NCI-H460 (cell line): Measurements from ENCODE around the gene MCF2L. TPM values are rescaled to one million over a fixed set of nuclear protein-coding genes. Genes with fewer than 3 reads are reported as not detected.

Experiments used
- DNase-seq: peaks from one replicate; pipeline ENCODE4 v3.0.0-alpha.2; 2016; ENCODE audit warnings: low read depth; ENCODE audit errors: extremely low read depth
- total RNA-seq: library from RNA; depleted of rRNA; stranded (reverse); fragments of >200 nt; shearing (Covaris generic); gene quantifications from 2 replicates; pipeline ENCODE4 v1.2.3, GENCODE V29; 2014

The MCF2L gene
- total RNA-seq, 1 experiment from 2014 or later = 0.97 TPM

GRCh38 chr13:112995395-112996191 is 26.6 kb downstream of the MCF2L start:
- DNase-seq = no peak

DNA sequence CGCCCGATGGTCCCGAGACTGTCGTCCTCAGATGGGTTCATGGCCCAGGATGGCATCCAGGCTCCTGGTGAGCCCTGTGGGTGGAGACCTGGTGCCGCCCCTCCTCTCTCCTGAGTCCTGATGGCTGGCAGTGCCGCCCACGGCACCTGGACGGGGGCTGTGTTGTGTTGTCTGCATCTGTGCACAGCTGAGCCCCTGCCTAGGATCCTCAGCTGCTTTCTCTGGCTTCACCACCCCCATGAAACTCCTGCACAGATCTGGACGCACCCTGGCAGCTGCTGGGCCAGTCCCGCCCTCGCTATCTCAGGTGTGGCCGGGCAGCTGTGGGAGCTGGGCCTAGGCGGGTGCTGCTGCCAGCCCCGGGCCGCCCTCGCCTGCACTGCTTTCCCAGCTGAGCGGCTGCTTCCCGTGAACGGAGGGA is 27.7 kb downstream of the MCF2L start:
- no peak for DNase-seq

DNA sequence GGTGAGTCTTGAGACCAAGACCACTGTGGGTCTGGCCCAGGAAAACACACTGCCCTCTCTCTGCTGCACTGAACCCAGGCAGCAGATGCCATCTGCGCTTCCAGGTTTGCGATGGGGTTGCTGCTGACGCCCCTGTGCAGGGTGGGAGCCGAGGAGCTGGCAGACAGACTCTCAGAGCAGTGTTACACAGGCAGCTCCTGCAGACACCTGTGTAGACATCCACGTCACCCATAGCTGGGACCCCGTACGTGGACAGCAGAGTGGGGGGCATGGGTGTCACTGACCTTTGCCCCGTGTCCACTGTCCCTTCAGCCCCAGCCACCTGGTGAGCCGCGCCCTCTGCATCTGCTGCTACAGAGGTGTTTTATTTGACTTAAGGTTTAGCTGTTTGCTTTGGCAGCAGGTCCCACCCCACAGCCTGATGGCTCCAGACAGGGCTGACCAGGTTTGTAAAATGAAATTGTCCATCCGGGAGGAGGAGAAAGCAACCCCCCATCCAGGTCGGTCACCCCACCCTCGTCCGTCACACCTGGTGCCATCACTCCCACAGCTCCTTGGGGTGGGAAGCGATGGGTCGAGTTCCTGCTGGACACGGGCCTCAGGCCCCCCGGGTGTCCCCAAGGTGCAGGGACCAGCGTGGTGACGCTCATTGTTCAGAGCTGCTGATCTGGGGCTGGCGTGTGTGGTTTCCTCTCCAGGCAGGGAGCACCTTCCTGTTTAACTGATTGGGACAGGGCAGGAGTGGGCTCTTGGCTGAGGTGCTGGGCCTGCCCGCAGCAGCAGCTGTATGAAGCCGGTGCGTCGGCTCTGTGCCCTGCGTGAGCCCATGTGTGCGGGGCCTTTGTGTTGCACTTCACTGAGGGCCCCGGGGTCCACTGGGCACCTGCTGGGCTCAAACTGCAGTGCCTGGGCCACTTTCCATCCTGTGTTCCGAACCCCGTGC is 28.4 kb downstream of the MCF2L start:
- DNase-seq = no peak

- no peak for DNase-seq
Measured at GRCh38 chr13:112998521-112999280, 29.7 kb downstream of the MCF2L start.

DNA sequence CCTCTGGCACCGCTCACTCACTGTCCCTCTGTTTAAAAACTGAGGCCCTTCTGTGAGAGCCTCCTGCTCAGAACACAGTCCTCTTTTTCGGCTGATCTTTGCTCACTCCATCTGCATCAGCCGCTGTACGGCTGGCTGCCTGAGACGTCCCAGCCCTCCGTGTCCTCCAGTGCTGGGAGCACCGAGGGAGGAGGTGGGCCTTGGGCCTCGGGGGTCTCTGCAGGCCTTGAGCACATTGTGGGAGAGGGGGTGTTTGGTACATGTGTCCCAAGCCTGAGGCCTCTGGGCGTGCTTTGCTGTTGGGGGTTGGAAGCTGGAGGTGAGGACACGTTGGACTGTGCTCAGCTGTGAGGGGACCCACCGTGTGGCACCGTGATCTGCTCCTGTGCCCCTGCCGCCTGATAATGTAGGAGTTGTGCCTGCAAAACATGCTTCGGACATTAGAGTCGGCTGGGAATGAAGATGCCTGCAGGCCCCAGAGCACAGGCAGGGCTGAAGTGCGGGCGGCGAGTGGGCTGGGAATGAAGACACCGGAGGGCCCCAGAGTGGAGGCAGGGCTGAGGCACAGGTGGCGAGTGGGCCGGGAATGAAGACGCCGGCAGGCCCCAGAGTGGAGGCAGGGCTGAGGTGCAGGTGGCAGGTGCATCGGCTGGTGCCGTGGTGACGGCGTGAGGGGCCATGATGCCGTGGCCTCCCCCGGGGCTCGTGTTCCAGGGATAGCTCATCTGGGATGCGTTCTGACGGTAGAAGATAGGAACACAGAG is 30.6 kb downstream of the MCF2L start:
- DNase-seq = no peak

DNA sequence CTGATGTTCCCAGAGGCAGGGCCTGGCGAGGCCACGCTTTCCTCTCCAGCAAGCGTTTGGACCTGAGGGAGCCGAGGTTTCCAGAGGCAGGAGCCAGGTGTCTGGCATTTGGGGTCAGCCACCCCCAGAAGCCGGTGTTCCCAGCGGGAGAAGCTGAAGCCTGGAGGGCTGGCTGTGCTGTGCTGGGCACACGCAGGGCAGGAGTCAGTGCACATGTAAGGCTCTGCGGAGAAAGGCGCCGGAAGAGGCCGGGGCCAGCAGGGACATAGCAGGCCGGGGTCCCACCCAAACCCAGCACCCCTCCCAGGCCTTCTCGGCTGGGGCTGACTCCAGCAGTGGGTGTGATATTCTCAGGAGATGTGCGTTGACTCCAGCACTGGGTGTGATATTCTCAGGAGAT is 31.6 kb downstream of the MCF2L start:
- no peak for DNase-seq

DNA sequence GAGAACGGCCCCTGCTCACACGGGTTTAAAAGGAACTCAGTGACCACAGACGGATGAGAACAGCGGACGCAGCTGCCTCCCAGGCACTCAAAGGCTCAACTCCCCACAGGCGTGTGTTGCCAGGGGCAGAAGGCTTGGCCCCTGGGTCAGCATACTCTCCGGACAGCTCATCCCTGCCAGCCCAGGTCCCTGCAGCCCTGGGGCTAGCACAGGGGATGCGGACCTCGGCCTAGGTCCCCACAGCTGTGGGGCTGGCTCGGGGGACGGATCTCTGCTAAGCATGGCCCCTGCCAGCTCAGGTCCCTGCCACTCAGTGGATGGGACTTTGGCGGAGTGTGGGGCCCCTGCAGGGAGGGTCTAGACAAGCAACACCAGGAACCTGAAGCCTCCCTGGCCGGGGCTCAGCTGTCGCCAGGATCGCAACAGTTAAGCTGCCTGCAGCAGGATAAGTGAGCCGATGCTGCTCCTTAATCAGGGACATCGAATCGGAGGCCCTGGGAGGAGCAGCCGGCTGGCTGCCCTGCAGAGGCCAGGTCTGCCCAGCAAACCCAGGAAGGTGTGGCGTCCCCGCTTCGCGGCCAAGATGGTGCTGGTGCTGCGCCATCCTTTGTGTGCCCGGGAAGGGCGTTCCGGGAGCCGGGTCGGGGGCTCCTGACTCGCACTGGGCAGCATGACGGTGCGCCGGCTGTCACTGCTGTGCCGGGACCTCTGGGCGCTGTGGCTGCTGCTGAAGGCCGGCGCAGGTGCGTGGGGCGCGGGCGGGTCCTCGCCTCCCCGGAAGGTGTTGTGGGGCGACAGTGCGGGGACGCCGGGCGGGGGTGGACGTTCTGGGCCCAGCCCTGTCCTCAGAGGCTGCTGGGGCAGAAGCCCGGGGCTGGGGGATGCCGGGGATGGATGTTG is 32.5 kb downstream of the MCF2L start:
- DNase-seq = no peak

GRCh38 chr13:113002206-113002912 is 33.3 kb downstream of the MCF2L start:
- no peak for DNase-seq

DNA sequence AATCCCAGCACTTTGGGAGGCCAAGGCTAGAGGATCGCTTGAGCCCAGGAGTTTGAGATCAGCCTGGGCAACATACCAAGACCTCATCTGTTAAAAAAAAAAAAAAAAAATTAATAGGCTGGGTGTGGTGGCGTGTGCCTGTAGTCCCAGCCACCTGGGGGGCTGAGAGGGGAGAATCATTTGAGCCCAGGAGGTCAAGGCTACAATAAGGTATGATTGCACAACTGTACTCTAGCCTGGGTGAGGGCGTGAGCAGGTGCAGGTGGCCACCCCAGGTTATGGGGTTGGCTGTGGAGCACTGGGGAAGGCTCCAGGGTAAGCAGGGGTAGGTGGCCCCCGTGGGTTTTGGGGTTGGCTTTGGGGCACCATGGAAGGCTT is 33.9 kb downstream of the MCF2L start:
- no peak for DNase-seq

DNA sequence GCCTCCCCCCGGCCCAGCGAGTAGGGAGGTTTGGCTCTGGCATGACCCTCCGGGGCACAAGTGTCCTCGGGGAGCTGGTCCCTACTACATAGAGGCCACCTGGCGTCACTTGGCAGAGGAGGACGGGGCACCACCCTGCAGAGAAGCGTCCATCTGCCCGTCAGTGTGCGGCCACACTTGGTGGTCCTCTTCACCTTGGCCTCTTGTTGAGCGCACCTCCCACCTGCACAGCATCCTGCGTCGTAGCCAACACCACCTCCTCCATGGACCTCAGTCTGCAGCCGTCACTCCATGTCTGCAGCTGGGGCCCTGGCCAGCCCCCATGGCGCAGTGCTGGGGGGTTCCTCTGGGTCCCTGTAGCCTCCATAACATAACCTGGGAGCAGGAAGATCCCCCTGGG is 35.1 kb downstream of the MCF2L start:
- DNase-seq = no peak

GRCh38 chr13:113005076-113005865 is 36.3 kb downstream of the MCF2L start:
- DNase-seq = no peak

- DNase-seq = no peak
Measured at GRCh38 chr13:113005997-113006396, 37.0 kb downstream of the MCF2L start.

DNA sequence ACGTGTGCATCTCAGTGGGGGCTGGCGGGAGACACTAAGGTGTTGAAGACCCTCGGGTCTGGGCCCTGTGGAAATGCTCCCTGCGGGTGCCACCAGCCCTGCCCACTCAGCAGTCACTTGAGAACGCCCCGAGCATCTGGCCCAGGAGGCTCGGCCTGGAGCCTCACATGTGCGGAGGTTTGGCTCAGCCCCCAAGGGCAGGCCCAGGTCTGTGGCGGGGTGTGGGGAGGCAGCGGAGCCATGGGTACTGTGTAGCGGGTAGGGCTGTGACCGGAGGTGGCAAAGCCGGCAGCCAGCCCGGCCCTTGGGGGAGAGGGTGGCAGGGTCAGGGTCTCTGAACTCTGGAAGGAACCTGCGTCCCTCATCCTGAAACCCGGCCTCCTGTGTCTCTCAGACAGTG is 37.6 kb downstream of the MCF2L start:
- DNase-seq = no peak

DNA sequence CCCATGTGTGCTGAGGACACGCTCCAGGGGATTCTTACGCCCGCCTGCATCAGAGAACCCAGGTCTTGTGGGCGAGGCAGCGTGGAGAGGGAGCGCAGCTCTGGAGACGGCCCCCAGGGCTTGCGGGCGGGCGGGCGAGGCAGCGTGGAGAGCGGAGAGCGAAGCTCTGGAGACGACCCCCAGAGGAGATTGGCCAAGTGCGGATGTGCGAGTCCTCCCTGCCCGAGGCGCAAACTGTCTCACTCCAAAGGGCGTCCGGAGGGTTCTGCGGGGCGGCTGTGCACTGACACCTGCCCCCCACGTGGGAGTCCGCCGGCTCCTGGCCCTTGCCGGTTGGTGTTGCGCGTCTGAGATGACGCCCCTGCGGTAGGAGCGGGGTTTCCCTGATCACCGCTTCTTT is 39.8 kb downstream of the MCF2L start:
- no peak for DNase-seq

DNA sequence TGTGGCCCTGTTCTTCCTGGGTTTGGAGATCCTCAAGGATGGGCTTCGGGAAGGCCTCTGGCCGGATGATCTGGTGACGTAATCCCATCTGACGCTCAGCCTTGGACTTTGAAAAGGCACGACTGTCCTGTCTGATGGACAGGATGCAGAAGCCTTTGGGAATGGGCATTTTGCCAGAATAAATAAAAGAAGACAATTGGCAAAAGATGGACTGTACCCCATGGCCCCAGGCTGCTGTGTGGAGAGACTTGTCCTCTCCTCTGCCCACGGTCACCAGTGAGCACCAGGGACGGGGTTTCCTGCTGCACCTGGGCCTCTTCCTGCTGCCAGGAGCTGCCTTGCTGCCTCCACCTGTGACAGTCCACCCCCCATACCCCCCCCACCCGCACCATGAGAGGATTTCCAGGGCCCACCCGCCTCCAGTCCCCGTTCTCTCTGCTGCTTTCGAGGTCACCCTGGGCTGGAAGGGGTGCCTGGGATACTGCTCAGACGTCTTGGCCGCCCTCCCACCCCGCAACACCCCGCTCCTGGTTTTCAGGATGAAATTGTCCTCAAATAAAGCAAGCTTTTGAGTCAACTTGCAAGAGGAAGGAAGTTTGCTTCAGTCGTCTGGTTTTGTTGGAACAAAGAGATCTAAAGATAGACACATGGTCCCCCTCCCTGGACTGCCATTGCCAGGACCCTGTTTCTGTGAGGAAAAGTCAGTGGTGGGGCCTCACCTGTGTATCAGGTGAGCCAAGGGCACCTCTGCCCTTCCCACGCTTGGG is 40.9 kb downstream of the MCF2L start:
- DNase-seq = no peak

DNA sequence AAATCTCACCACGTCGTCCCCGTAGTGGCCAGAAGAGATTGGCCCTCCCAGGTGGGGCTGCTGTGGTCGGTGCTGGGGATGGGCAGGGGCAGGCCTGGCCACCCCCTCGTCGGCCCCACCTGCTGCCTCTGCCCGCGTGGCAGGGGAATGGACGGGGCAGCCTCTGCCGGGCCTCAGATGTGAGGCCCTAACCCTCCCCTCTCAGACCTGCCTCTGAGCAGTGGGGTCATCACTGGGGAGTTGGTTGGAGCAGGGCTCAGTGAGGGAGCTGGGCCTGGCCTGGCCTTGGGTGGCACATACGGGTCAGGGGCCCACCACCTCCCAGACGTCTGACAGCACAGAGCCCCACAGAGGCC is 41.5 kb downstream of the MCF2L start:
- DNase-seq = no peak

DNA sequence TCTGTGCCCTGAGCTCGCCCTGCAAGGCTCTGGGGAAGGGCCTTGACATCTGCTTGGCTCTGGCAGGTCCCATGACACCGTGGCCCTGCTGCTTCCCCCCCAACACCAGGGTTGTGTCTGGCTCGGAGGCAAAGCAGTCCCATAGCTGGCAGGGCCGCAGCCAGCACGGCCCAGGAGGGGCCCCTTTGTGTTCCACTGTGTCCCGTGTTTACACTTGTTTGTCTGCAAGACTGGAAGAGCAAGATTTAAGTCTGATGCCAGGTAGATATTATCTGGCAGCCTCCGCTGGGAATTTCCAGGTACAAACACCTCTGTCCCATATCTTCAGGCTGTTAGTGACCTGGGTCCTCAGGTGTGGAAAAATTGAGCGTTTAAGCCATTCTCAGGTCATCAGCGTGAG is 44.3 kb downstream of the MCF2L start:
- DNase-seq = no peak
